ENCODE data around the gene SCD5.

Gene SCD5

GRCh38 chr4:82739287-82740190, 59.1 kb downstream of the SCD5 start:
- in situ Hi-C loops (cut with MboI; ENCODE audit: low sequenced_read_pairs) = loop anchor here (25.0 kb wide), 1 partner anchor 277 kb away; no protein-coding TSS in a partner anchor

DNA sequence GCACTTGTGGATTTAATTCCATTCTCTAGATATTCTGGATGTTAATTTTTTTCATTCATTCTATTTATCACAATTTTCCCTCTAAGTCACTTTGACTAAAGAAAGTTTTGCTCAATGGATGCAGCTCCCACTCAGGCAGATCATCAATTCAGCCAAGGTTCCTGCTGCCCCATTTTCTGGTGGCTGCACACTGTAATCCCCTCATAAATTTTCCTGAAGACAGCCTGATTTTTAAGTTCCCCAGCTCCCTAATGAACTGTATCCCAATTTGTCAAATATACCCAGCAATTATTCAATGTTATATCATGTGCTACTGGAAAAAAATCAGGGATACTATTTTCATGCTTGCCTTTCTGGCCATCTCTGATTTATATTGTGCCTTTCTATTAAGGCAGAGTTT, 61.2 kb downstream of the SCD5 start:
- in situ Hi-C loops (cut with MboI; ENCODE audit: low sequenced_read_pairs) = loop anchor here (25.0 kb wide), 1 partner anchor 275 kb away; no protein-coding TSS in a partner anchor

DNA sequence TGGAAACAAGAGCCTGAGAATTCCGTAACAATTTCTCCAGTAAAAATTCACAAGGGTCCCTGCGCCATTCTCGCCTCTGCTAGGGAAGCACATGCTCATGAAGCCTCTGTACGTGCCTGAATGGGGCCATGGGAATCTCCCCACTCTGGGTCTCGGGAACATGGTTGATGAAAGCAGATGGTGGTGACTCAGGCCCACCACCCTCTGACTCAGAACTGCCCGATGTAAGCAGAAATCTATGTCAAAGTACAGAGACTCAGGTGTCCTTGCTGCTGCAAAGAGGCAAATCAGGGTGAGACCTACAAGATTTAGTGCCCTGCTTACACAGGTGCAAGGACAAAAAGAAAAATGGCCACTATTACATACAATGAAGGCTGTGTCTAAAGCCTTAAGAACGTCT, 65.0 kb downstream of the SCD5 start:
- in situ Hi-C loops (cut with MboI; ENCODE audit: low sequenced_read_pairs) = loop anchor here (25.0 kb wide), 1 partner anchor 271 kb away; no protein-coding TSS in a partner anchor

DNA sequence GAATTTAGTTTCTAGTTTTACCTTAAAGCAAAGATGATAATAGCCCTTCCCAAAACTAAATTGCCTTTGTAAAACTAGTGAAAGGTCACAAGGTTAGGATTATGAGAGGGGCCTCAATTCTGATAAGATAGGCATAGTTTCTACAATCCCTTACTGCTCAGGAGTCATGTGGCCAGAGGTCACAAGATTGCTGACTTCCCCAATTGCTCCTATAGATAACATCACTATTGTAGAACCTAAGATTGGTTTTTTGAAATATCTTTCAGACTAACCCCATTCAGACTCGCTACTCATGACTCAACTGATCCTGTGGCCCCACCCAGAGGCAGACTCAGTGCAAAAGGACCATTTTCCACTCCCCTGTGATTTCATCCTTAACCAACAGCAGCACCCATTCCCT, 70.3 kb downstream of the SCD5 start:
- in situ Hi-C loops (cut with MboI; ENCODE audit: low sequenced_read_pairs) = loop anchor here (25.0 kb wide), 1 partner anchor 266 kb away; no protein-coding TSS in a partner anchor

DNA sequence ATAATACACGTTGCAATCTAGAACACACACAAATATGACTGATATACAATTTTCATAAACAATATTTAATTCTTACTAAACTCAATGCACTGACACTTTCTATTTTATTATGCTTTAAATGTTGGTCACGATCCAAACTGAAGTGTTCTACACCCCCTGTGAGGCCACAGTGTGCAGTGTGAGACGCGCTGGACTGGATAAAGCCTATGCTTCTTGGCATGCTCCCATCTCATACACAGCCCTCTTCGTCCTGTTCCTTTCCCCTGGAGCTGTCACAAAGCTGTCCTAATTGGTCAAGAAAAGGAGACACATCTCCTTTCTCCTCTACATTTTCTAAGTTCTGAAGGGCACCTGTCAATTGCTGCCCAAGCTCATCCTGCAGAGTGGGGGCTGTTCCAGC, 72.0 kb downstream of the SCD5 start:
- in situ Hi-C loops (cut with MboI; ENCODE audit: low sequenced_read_pairs) = loop anchor here (25.0 kb wide), 1 partner anchor 264 kb away; no protein-coding TSS in a partner anchor

DNA sequence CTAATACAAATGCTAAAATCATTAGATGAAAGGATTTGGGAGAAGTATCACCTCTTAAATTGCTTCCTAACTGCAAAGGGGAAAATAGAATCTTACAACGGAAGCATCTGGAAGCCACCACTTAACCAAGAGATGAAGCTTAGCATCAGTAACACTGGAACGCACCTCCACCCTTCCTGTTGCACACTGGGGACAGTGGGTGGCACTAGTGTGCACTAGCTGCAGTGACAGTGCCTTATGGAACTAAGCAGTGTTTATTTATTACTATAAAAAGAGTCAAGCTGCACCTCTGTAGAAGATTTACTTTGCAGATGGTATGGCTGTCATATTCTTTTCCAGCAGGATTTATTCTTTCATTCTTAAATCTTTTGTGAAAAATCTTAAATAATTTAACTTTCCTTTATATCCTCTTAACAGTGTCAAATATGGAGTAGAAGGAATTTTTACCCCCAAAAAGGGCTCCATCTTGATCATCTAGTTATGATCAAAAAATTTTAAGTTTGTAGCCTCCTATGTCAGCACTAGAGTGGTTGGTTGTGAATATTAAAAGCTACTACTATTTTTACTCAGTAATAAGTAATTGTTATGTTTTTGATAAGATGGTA, 76.7 kb downstream of the SCD5 start:
- in situ Hi-C loops (cut with MboI; ENCODE audit: low sequenced_read_pairs) = no loop called here

GRCh38 chr4:82718162-82718940, 80.2 kb downstream of the SCD5 start:
- in situ Hi-C loops (cut with MboI; ENCODE audit: low sequenced_read_pairs) = no loop called here

GRCh38 chr4:82715731-82716617, 82.6 kb downstream of the SCD5 start:
- in situ Hi-C loops (cut with MboI; ENCODE audit: low sequenced_read_pairs) = no loop called here

DNA sequence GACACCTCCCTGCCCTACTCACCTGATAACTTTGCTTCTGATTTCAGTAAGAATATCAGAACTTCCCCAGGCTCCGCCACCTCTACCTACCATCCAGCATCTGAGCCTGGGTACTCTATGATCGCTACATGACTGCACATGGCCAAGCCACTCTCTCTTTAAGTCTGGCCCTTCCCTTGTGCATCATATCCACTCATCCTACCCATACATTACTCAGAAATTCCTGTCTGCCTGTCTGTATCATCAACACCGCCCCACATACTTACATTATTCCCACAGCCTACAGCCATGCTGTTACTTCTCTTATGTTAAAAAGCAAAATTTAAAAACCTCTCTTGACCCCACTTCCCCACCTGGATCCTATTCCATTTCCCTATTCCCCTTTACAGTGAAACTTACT, 84.7 kb downstream of the SCD5 start:
- in situ Hi-C loops (cut with MboI; ENCODE audit: low sequenced_read_pairs) = no loop called here

DNA sequence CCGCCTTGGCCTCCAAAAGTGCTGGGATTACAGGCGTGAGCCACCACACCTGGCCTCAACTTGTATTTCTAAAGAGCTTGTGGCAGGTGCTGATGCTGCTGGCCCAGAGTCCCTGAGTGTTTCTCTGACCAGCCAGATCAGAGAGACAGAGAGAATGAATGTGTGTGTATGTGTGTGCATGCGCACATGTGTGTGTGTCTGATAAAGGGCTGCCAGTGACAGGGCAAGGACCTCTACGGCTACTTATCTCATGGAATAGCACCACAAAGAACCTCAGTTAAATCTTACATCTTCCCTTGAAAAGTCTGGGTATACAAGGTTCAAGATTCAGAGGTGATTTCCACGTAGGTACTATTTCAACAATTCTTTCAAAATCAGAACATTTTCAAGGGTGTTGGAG, 86.0 kb downstream of the SCD5 start:
- in situ Hi-C loops (cut with MboI; ENCODE audit: low sequenced_read_pairs) = no loop called here

DNA sequence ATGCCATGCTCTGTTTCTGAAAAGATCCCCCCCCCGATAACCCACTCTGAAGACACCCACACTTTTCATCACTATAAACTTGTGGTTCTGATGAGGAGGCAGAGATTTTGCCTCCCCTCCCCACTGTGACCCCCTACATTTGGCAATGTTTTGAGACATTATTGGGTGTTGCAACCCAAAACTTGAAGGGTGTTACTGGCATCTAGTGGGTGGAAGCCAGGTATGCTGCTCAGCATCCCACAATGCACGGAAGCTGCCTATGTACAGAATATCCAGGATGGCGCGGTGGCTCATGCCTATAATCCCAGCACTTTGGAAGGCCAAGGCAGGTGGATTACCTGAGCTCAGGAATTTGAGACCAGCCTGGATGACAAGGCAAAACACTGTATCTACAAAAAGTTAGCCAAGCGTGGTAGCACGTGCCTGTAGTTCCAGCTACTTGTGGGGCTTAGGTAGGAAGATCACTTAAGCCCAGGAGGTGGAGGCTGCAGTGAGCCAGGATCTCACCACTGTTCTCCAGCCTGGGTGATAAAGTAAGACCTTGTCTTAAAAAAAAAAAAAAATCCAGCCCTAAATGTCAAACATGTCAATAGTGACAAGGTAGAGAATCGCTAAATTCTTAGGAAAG, 87.3 kb downstream of the SCD5 start:
- in situ Hi-C loops (cut with MboI; ENCODE audit: low sequenced_read_pairs) = no loop called here

DNA sequence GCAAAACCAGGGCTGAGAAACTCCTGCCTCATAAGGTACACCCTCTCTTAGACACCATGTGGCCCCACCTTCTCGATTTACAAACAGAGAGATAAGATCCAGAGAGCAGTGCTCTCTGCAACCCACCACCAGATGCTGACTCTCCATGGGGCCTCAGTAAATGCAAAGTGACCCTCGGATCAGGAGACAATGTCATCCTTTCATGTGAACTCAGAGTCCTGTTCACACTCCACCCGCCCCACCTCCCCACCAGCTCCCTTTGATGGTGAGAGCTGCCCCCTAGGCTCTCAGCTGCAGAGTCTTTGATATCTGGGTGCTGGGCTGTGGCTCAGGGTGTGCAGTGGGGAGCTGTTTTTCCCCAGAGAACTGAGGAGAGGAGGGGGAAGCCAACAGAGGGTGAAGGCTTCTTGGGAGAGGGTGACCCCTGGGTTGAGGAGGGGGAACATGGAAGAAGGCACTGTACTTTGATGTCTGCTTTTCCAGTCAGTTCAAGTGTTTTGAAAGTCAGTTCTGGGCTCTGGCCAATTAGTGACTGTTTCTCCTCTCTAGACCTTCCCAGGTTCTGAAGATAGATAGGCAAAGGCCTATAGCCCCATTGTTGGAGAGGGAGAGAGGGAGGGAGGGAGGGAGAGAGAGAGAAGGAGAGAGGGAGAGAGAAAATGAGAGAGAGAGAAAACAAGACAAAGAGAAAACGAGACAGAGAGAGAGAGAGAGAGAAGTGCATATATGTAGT, 88.2 kb downstream of the SCD5 start:
- in situ Hi-C loops (cut with MboI; ENCODE audit: low sequenced_read_pairs) = no loop called here

DNA sequence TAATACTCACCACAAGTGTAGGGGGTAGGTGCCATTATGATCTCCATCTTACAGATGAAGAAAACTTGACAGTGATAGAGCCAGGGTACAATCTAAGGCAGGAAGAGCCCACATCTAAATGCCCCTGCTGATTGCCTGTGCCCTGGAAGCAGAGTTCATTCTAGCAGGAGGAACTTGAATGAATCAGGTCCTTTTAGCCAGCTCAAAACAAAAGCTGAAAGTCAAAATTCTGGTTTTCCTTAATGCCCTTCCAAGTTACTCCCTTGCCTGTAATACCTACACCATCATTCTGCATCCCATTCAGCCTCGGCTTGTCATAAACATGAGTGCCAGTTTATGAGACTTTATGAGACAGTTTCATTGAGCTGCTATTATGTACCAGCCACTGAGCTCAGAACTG, 89.6 kb downstream of the SCD5 start:
- in situ Hi-C loops (cut with MboI; ENCODE audit: low sequenced_read_pairs) = no loop called here

DNA sequence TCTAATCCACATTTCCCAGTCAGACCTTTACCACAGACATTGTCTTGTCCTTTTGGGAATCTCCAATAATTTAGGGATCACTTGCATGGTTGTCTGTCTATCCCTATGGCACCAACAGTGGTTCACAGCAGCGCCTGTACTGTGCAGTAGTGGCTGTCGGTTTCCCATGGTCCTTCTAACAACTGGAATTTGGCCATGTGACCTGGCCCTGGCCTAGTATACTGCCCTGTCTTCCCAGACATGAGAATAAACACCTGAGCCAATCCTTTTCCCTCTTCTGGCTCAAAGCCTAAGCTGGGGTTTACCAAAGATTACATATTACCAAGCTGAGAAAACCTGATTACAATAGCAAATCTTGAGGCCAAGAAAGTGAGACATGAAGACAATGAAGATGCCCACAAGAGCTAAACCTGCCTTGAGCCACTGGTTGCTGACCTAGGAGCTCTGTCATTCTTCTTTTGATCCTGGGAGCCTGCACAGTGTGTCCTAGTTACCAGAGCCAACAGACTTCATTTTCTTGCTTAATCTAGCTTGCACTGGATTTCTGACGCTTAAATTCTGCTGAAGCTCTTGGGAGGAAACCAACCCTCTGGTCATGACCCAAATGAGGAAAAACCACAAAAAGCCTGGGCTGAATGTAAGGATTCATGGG, 92.1 kb downstream of the SCD5 start:
- in situ Hi-C loops (cut with MboI; ENCODE audit: low sequenced_read_pairs) = no loop called here

DNA sequence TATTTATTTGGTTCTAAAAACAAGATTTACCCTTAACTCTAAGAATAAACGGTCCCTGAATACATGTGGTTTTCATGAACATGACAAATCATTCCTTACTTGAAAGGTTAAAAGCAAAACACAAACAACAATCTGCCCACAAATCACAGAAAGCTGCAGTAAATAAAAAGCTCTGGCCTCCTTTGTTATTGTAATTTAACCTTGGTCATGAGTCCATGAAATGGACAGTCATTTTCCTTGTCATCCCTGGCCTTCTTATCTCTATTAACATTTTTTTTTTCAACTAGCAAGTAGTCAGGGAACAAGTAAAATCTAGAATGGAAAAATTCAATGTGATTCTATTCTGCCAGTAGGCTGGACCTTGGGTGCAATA, 92.7 kb downstream of the SCD5 start:
- in situ Hi-C loops (cut with MboI; ENCODE audit: low sequenced_read_pairs) = no loop called here

DNA sequence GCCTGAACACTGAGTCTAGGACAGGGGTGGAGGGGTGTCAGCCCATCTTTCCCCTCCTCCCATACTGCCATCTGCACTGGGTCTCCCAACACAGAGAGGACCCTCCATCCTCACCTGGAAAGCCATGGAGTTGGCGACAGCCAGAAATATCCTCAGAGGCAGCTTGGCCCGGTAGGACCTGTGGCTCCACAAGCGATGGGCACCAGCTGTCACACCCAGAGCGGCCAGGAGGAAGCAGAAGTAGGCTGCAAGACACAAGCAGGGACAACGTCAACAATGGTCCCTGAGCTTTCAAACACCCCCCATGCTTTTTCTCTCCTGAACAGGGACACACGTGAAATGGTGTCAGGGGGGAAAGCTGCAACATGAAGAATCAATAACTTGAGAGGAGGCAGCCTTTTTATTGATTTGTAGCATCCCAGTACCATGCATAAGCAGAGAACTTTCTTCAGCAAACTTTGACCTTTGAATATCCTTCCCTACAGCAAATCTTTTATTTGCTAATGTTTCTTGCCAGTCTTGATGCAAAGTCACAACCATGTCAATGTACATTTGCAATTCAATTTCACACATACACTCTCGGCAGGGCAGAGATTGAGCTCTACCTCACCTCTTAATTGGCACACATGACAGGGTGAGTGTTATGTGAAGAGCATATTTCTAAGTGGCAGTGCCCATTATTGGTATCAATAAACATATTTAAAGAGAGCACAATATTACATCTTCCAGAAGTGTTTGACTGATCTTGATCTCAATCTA, 93.2 kb downstream of the SCD5 start:
- in situ Hi-C loops (cut with MboI; ENCODE audit: low sequenced_read_pairs) = no loop called here

DNA sequence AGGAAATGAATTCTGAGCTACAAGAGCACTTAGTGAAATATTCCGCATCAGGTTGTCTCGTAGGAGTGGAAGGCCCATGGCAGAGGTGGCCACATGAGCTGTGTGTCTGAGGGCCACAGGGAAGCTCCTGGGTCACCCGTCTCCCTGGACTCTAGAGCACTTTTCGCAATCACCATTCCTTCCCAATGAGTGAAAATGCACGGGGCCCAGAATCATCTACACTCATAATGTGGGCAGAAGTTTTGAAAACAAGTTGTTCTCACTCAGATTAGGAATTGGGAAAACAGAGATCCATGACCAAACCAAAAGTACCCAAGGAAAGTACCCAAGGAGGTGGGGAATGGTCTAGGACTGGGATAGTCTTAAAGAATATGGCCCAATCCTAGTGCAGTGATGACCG, 94.4 kb downstream of the SCD5 start:
- in situ Hi-C loops (cut with MboI; ENCODE audit: low sequenced_read_pairs) = no loop called here

- in situ Hi-C loops (cut with MboI; ENCODE audit: low sequenced_read_pairs) = no loop called here
These were observed 100.2 kb downstream of the SCD5 start for GRCh38 chr4:82698412-82698811.
